ENCODE data around the gene NLN.

GRCh38 chr5:65722575-65723403 lies 784 bp downstream of the NLN start:
- no peak for TF ChIP-seq CTCF (conservative IDR thresholded peaks at IDR 0.05 in 1 of 2, IDR thresholded peaks at IDR 0.05 in 1 of 2; ENCODE audit: low read depth in 1 of 2, low read length in 2 of 2)
- no peak for TF ChIP-seq EZH2 (IDR thresholded peaks at IDR 0.05; ENCODE audit: low read length, missing control alignments)

All from fibroblast of lung (primary cell).